HepG2 (cell line): Measurements from ENCODE around the gene UBTF. TPM values are rescaled to one million over a fixed set of nuclear protein-coding genes. Genes with fewer than 3 reads are reported as not detected.

ENCODE experiments used
- CHD2 ChIP-seq: IDR thresholded peaks from 2 replicates; pipeline ENCODE4 v1.6.1; 2011; ENCODE audit warnings: low read depth, low read length, improper control_type of control experiment
- HNRNPL ChIP-seq: fragments of 200-400 bp; formaldehyde crosslinking; IDR thresholded peaks from 2 replicates; pipeline ENCODE4 v1.6.1; 2017; ENCODE audit warnings: mild to moderate bottlenecking, low read depth, low read length
- MEIS2 ChIP-seq: sonication (generic); formaldehyde crosslinking; IDR thresholded peaks from 2 replicates; pipeline ENCODE4 v1.9.0; 2021; ENCODE audit warnings: mild to moderate bottlenecking, missing genetic modification reagents
- MTA1 ChIP-seq: sonication (generic); formaldehyde crosslinking; IDR thresholded peaks from 2 replicates; pipeline ENCODE4 v1.4.0; 2020; ENCODE audit warnings: missing genetic modification reagents, mild to moderate bottlenecking, borderline replicate concordance
- NFKBIZ ChIP-seq: IDR thresholded peaks from 2 replicates; pipeline ENCODE4 v1.6.1; 2018; ENCODE audit warnings: missing genetic modification reagents, missing compliant biosample characterization
- RXRA ChIP-seq: sonication (generic); formaldehyde crosslinking; IDR thresholded peaks from 2 replicates; pipeline ENCODE4 v1.5.1; 2020; ENCODE audit warnings: missing genetic modification reagents
- SP5 ChIP-seq: IDR thresholded peaks from 2 replicates; pipeline ENCODE4 v1.6.1; 2016; ENCODE audit warnings: low read depth, borderline replicate concordance
- ZBTB37 ChIP-seq: sonication (generic); formaldehyde crosslinking; IDR thresholded peaks from 2 replicates; pipeline ENCODE4 v1.4.0; 2020; ENCODE audit warnings: mild to moderate bottlenecking, missing genetic modification reagents
- ZNF367 ChIP-seq: sonication (generic); formaldehyde crosslinking; IDR thresholded peaks from 2 replicates; pipeline ENCODE4 v1.4.0; 2020; ENCODE audit warnings: missing genetic modification reagents, borderline replicate concordance
- polyA plus RNA-seq, 8 experiments: library from polyadenylated mRNA; depleted of rRNA in 3 of 8; stranded (reverse) in 7 of 8; unstranded in 1 of 8; fragments of >200 nt; fragmentation: Illumina TruSeq in 4 of 8; extraction: Trizol in 4 of 8; gene quantifications; 2 replicates each; pipeline versions ENCODE4 v1.2.1 to v1.2.3, GENCODE V29; 2011 to 2016; ENCODE audit warnings: low read depth in 4 of 8, missing spikeins in 1 of 8, mixed read lengths in 1 of 8; ENCODE audit not compliant: insufficient read depth in 1 of 8
- total RNA-seq, 5 experiments: library from RNA; depleted of rRNA; stranded (reverse); fragments of >200 nt; fragmentation: Illumina TruSeq; extraction: Trizol; gene quantifications; 2 replicates each; pipeline ENCODE4 v1.2.3, GENCODE V29; 2016; ENCODE audit warnings: low read depth in 1 of 5
- TF ChIP-seq, protein P1 (sequence below): sonication (generic); formaldehyde crosslinking; IDR thresholded peaks from 2 replicates; pipeline ENCODE4 v1.4.0; 2020; ENCODE audit warnings: missing genetic modification reagents
- TF ChIP-seq, protein P2 (sequence below): sonication (generic); formaldehyde crosslinking; IDR thresholded peaks from 2 replicates; pipeline ENCODE4 v1.5.1; 2020; ENCODE audit warnings: mild to moderate bottlenecking, missing genetic modification reagents, borderline replicate concordance

Gene UBTF
- total and polyA plus RNA-seq, 2 of the 13 experiments (the other 11 are each of a cell fraction or from before 2014, with no cell fraction given): 15.2 to 60.9 TPM

DNA sequence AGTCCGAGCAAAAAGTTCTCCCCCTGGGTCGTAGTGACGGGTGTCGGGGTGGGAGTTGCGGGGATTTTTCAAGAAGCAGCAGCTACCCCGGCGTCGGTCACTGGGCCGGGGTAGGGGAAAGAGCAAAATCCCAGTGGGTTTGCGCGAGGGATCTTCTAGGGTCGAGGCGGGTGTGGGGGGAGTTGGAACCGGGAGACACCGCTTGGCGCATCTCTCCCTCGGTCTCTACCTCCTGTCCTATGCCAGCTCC is 2.3 kb upstream of the UBTF start (continued):
- no peak for TF ChIP-seq ZBTB37
- no peak for TF ChIP-seq MEIS2 (CRISPR knock-in tag)
- no peak for TF ChIP-seq HNRNPL
- no peak for TF ChIP-seq ZNF367 (CRISPR knock-in tag)
- 0 out of 2 replicates have a peak, but pooled peaks have one; percentile 7 for TF ChIP-seq MTA1 (CRISPR knock-in tag)
- TF ChIP-seq, protein P1, sequence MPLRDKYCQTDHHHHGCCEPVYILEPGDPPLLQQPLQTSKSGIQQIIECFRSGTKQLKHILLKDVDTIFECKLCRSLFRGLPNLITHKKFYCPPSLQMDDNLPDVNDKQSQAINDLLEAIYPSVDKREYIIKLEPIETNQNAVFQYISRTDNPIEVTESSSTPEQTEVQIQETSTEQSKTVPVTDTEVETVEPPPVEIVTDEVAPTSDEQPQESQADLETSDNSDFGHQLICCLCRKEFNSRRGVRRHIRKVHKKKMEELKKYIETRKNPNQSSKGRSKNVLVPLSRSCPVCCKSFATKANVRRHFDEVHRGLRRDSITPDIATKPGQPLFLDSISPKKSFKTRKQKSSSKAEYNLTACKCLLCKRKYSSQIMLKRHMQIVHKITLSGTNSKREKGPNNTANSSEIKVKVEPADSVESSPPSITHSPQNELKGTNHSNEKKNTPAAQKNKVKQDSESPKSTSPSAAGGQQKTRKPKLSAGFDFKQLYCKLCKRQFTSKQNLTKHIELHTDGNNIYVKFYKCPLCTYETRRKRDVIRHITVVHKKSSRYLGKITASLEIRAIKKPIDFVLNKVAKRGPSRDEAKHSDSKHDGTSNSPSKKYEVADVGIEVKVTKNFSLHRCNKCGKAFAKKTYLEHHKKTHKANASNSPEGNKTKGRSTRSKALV: no peak
- TF ChIP-seq, protein P2, sequence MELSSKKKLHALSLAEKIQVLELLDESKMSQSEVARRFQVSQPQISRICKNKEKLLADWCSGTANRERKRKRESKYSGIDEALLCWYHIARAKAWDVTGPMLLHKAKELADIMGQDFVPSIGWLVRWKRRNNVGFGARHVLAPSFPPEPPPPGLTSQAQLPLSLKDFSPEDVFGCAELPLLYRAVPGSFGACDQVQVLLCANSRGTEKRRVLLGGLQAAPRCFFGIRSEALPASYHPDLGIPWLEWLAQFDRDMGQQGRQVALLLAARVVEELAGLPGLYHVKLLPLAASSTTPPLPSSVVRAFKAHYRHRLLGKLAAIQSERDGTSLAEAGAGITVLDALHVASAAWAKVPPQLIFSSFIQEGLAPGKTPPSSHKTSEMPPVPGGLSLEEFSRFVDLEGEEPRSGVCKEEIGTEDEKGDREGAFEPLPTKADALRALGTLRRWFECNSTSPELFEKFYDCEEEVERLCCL (CRISPR knock-in tag): no peak
- no peak for TF ChIP-seq CHD2
- no peak for TF ChIP-seq NFKBIZ
- TF ChIP-seq SP5: 0 out of 2 replicates have a peak, but pooled peaks have one; percentile 4
- no peak for TF ChIP-seq RXRA (CRISPR knock-in tag)
